ENCODE data around the gene CLEC18A.

DNA sequence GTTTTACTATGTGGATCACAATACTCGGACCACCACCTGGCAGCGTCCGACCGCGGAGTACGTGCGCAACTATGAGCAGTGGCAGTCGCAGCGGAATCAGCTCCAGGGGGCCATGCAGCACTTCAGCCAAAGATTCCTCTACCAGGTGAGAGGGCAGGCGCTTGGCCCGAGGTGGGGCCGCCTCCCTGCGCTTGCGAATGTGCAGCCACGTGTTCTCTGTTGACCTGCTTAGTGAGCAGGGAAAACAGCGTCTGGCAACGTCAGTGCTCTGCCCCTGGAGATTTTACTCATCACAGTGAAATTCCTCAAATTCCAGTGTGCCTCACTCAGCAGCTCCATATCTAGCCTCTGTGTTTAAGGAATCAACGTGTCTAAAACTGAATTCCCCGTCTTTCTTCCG, 33.4 kb upstream of the CLEC18A start:
- TF ChIP-seq GLIS2 (tag by site-specific recombination; IDR thresholded peaks at IDR 0.05) (no peak), ZNF654 (tag by site-specific recombination; IDR thresholded peaks at IDR 0.05; ENCODE audit: low read depth) (no peak), ZNF394 (tag by site-specific recombination; IDR thresholded peaks at IDR 0.05; ENCODE audit: borderline replicate concordance) (no peak), ZSCAN23 (tag by site-specific recombination; IDR thresholded peaks at IDR 0.05) (no peak), ZBTB21 (tag by site-specific recombination; IDR thresholded peaks at IDR 0.05) (no peak), OSR2 (tag by site-specific recombination; IDR thresholded peaks at IDR 0.05) (no peak), SP7 (tag by site-specific recombination; IDR thresholded peaks at IDR 0.05) (no peak), ZNF184 (tag by site-specific recombination; IDR thresholded peaks at IDR 0.05) (no peak), ZNF274 (IDR thresholded peaks at IDR 0.05; ENCODE audit: low read length) (no peak), ZNF274 (tag by site-specific recombination; IDR thresholded peaks at IDR 0.05; ENCODE audit: borderline replicate concordance) (no peak)
- TF ChIP-seq, protein P1, sequence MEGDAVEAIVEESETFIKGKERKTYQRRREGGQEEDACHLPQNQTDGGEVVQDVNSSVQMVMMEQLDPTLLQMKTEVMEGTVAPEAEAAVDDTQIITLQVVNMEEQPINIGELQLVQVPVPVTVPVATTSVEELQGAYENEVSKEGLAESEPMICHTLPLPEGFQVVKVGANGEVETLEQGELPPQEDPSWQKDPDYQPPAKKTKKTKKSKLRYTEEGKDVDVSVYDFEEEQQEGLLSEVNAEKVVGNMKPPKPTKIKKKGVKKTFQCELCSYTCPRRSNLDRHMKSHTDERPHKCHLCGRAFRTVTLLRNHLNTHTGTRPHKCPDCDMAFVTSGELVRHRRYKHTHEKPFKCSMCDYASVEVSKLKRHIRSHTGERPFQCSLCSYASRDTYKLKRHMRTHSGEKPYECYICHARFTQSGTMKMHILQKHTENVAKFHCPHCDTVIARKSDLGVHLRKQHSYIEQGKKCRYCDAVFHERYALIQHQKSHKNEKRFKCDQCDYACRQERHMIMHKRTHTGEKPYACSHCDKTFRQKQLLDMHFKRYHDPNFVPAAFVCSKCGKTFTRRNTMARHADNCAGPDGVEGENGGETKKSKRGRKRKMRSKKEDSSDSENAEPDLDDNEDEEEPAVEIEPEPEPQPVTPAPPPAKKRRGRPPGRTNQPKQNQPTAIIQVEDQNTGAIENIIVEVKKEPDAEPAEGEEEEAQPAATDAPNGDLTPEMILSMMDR (tag by site-specific recombination; IDR thresholded peaks at IDR 0.05) = no peak

All from HEK293 (cell line).